GM12891 (cell line): ENCODE data around the gene FAM81B.

ENCODE experiments used
- DNase-seq: peaks from one replicate; pipeline ENCODE4 v3.0.0; 2011; ENCODE audit warnings: low spot score; ENCODE audit not compliant: insufficient read length
- FAIRE-seq: peaks from 2 replicates; lab custom pipeline; 2011; peaks lifted over from hg19 to GRCh38; lab: Jason Lieb, UNC
- PAX5 ChIP-seq: IDR thresholded peaks from 2 replicates; pipeline ENCODE4 v1.6.1; 2011; ENCODE audit warnings: low read length, moderate library complexity, mild to moderate bottlenecking; ENCODE audit not compliant: insufficient read depth, severe bottlenecking
- POLR2A ChIP-seq: IDR thresholded peaks from 2 replicates; pipeline ENCODE4 v1.6.1; 2011; ENCODE audit warnings: low read depth, low read length, control low read depth
- POLR2AphosphoS5 ChIP-seq: IDR thresholded peaks from 2 replicates; pipeline ENCODE4 v1.6.1; 2011; ENCODE audit warnings: low read depth, low read length, control low read depth
- POU2F2 ChIP-seq: IDR thresholded peaks from 2 replicates; pipeline ENCODE4 v1.6.1; 2011; ENCODE audit warnings: low read depth, mild to moderate bottlenecking, control low read depth, low read length, moderate library complexity
- SPI1 ChIP-seq: IDR thresholded peaks from 2 replicates; pipeline ENCODE4 v1.6.1; 2011; ENCODE audit warnings: low read depth, low read length, control low read depth
- TAF1 ChIP-seq: IDR thresholded peaks from 2 replicates; pipeline ENCODE4 v1.6.1; 2011; ENCODE audit warnings: low read depth, low read length, control low read depth

FAM81B gene

GRCh38 chr5:95449460-95449859 is 58.3 kb downstream of the FAM81B start:
- FAIRE-seq: no peak
- TF ChIP-seq POLR2A: no peak
- no peak for TF ChIP-seq SPI1
- TF ChIP-seq TAF1: no peak
- no peak for TF ChIP-seq POLR2AphosphoS5
- TF ChIP-seq POU2F2: no peak
- TF ChIP-seq PAX5: no peak
- no peak for DNase-seq

- no peak for FAIRE-seq
- TF ChIP-seq SPI1 (no peak), PAX5 (no peak), POU2F2 (no peak)
Measured at GRCh38 chr5:95454536-95454935, 63.4 kb downstream of the FAM81B start.

GRCh38 chr5:95460665-95461064 is 69.5 kb downstream of the FAM81B start:
- FAIRE-seq: no peak
- DNase-seq: no peak
- TF ChIP-seq POLR2A (no peak), SPI1 (no peak), TAF1 (no peak), POLR2AphosphoS5 (no peak), POU2F2 (no peak), PAX5 (no peak)

More at GRCh38 chr5:95454536-95454935, 63.4 kb downstream of the FAM81B start:
- DNase-seq: no peak

GRCh38 chr5:95471487-95471886 is 80.3 kb downstream of the FAM81B start:
- TF ChIP-seq PAX5 (no peak), SPI1 (no peak), POLR2A (no peak), POLR2AphosphoS5 (no peak), TAF1 (no peak), POU2F2 (no peak)
- DNase-seq: no peak
- no peak for FAIRE-seq

- FAIRE-seq (no peak), DNase-seq (no peak)
- TF ChIP-seq SPI1 (no peak), POU2F2 (no peak), POLR2AphosphoS5 (no peak), POLR2A (no peak), TAF1 (no peak), PAX5 (no peak)
Measured at GRCh38 chr5:95471942-95472341, 80.8 kb downstream of the FAM81B start.

- DNase-seq (no peak), FAIRE-seq (no peak)
- TF ChIP-seq SPI1 (no peak), TAF1 (no peak), PAX5 (no peak), POLR2AphosphoS5 (no peak), POU2F2 (no peak), POLR2A (no peak)
Measured at GRCh38 chr5:95484421-95484820, 93.3 kb downstream of the FAM81B start.

GRCh38 chr5:95486191-95486590 is 95.0 kb downstream of the FAM81B start:
- no peak for FAIRE-seq
- DNase-seq: no peak
- no peak for TF ChIP-seq PAX5
- no peak for TF ChIP-seq POLR2A
- TF ChIP-seq SPI1: no peak

GRCh38 chr5:95487880-95488279 is 96.7 kb downstream of the FAM81B start:
- no peak for FAIRE-seq
- DNase-seq: no peak
- no peak for TF ChIP-seq POLR2A
- no peak for TF ChIP-seq SPI1
- no peak for TF ChIP-seq POLR2AphosphoS5
- TF ChIP-seq POU2F2: no peak
- TF ChIP-seq PAX5: no peak
- TF ChIP-seq TAF1: no peak
